HG03097 (cell line): Measurements from ENCODE around the gene CPVL.
A peak's percentile ranks its signal among the peaks of the same experiment; 100 is the strongest.
"Not testable (repeated sequence)": the region's sequence is repeated elsewhere in the genome, so short reads cannot be mapped to it uniquely, and the experiment has no call there.

Experiments
- ATAC-seq: cut with Tn5 transposase; IDR thresholded peaks from one replicate; pipeline ENCODE4 v1.9.1; 2021; ENCODE audit not compliant: unreplicated experiment, low FRiP score

The CPVL gene

GRCh38 chr7:29122759-29123158, 23.6 kb downstream of the CPVL start:
- no peak for ATAC-seq

GRCh38 chr7:29122081-29122480, 24.3 kb downstream of the CPVL start:
- no peak for ATAC-seq

- ATAC-seq: no peak
Measured at GRCh38 chr7:29120955-29121354, 25.4 kb downstream of the CPVL start.

- ATAC-seq: no peak
Measured at GRCh38 chr7:29119538-29119937, 26.8 kb downstream of the CPVL start.

- ATAC-seq: no peak
Measured at GRCh38 chr7:29116361-29117200, 29.8 kb downstream of the CPVL start.

- ATAC-seq: no peak
Measured at GRCh38 chr7:29115753-29116152, 30.6 kb downstream of the CPVL start.

GRCh38 chr7:29115130-29115687, 31.1 kb downstream of the CPVL start:
- no peak for ATAC-seq

- ATAC-seq: not testable (repeated sequence)
Measured at GRCh38 chr7:29114266-29114665, 32.1 kb downstream of the CPVL start.

- no peak for ATAC-seq
Measured at GRCh38 chr7:29113384-29114102, 32.8 kb downstream of the CPVL start.

GRCh38 chr7:29112721-29113120, 33.6 kb downstream of the CPVL start:
- ATAC-seq: no peak

- no peak for ATAC-seq
Measured at GRCh38 chr7:29109899-29110298, 36.4 kb downstream of the CPVL start.

GRCh38 chr7:29109358-29109757, 37.0 kb downstream of the CPVL start:
- ATAC-seq: no peak

GRCh38 chr7:29107056-29107455, 39.3 kb downstream of the CPVL start:
- no peak for ATAC-seq

- ATAC-seq: no peak
Measured at GRCh38 chr7:29106669-29106988, 39.7 kb downstream of the CPVL start.

- peak; percentile 71 for ATAC-seq
Measured at GRCh38 chr7:29105752-29106668, 40.3 kb downstream of the CPVL start.

- no peak for ATAC-seq
Measured at GRCh38 chr7:29105191-29105590, 41.1 kb downstream of the CPVL start.

- ATAC-seq: no peak
Measured at GRCh38 chr7:29102558-29103151, 43.7 kb downstream of the CPVL start.

- no peak for ATAC-seq
Measured at GRCh38 chr7:29100924-29101323, 45.4 kb downstream of the CPVL start.

- ATAC-seq: no peak
Measured at GRCh38 chr7:29099896-29100847, 46.2 kb downstream of the CPVL start.
